Measurements from ENCODE around the gene MAN1C1.
A peak's percentile ranks its signal among the peaks of the same experiment; 100 is the strongest.

Gene MAN1C1

DNA sequence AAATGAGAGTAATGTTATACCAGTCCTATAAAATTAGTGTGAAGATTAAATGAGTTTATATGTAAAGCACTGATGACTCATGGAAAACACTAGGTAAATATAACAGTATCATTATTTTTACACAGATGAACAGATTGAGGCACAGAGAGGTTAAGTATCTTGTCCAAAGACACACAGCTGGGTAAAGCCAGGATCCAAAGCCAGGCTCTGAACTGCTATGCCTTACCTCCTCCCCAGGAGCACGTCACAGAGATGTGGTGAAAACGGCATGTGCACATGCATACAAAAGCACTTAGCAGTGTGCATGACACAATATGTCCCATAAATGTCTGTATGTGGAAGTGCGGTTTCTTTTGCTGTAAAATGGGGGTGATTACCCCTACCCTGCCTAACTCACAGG, 56.9 kb downstream of the MAN1C1 start:
- no peak for FAIRE-seq

DNA sequence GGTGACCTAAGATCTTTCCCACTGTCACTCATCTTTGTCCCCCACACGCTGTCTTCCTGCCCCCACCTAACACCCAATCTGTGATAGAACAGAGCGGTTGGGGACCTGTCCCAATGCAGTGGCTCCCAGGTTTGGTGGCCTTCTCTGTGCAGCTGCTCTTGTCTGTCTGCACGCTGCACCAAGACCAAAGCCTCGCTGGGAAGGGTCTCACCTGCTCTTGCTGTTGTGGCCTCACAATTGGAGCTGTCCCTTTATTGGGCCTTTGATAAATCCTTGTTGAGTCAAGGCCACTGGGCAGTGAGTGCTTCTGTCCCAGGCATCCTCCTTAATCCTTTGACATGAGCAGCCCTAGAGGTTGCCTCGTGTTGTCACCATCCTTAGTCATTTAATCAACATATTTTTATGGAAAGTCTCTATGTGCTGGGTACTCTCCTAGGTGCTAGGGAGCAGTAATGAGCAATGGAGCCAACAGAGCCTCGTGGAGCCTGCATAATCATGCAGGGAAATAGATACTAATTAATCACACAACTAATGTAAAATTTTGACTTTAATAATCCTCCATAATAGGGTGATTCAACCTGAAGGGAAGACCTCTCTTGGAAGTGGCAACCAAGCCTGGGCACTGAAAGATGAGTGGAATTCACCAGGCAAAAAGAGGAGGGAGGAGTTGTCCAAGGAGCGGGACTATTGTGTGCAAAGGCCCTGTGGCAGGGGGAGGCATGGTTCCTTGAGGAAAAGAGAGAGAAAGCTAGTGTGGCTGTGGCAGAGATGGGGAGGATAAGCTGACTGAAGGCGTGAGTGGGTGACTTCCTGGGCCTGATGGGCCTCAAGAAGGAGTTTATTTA, 57.6 kb downstream of the MAN1C1 start:
- no peak for FAIRE-seq

More for the DNA sequence above, 56.9 kb downstream of the MAN1C1 start:
- no peak for DNase-seq (ENCODE audit: extremely low spot score, insufficient read length, low read depth)

DNA sequence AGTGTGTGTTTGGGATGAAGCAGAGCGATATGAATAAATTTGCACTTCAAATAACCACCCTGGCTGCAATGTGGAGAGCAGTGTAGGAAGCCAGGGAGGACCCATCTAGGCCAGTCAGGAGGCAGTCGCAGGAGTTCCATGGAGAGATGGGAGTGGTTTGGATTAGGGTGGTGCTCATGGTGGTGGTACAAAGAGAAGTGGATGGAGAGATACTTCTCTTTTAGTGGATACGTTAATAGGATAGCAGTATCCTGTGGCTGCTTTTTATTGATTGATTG, 58.2 kb downstream of the MAN1C1 start:
- DNase-seq (ENCODE audit: extremely low spot score, insufficient read length, low read depth) (no peak), FAIRE-seq (no peak)

More for the DNA sequence above, 57.6 kb downstream of the MAN1C1 start:
- no peak for DNase-seq (ENCODE audit: extremely low spot score, insufficient read length, low read depth)

DNA sequence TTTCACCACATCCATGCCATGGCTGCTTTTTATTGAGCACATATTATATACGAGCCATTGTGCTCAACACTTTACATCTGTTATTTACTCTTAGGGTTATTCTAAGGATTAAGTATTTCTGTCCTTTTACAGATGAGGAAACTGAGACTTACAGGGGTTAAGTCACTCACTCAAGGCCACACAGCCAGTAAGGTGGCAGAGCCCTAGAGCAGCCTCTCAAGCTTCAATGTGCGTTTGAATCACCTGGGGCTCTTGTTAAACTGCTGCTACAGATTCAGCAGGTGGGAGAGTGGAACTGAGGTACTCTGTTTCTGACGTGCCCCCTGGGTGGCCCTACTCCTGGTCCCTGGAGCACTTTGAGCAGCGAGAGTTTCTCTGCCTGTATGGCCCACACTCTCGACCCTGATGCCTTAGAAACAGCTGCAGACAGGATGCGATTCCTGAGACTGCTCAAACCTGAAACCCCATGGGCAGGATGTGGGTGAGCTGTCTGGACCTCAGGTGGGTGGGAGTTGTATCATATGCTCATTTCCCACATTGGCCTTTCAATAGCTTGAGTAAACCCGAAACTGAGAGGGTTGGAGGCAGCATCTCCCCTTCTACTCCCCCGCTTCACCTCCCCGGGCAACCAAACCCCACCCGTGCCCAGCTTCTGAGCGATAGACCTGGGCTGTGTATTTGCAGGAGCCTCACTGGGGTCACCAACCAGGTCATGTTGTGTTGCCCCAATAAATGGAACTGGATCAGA, 59.3 kb downstream of the MAN1C1 start:
- FAIRE-seq = peak; percentile 99
- peak; percentile 72 for DNase-seq (ENCODE audit: extremely low spot score, insufficient read length, low read depth)

DNA sequence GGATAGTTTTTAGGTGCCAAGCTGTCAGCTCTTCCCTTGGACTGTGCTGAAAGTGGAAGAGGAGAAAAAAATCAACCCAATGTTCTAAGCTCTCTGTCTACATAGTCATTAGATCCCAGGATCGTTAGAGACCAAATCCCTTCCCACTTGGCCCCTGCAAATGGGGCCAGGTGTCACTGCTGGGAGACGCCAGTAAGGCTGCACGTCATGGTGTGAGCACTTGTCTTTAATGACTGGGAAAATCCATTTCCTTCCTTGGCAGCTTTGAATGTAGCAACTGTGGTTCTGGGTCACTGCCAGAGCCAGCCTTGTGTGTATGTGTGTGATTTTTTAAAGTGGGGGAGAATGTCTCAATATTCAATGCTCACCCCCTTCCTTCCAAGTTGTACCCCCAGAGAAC, 59.9 kb downstream of the MAN1C1 start:
- DNase-seq (ENCODE audit: extremely low spot score, insufficient read length, low read depth) (no peak), FAIRE-seq (no peak)

DNA sequence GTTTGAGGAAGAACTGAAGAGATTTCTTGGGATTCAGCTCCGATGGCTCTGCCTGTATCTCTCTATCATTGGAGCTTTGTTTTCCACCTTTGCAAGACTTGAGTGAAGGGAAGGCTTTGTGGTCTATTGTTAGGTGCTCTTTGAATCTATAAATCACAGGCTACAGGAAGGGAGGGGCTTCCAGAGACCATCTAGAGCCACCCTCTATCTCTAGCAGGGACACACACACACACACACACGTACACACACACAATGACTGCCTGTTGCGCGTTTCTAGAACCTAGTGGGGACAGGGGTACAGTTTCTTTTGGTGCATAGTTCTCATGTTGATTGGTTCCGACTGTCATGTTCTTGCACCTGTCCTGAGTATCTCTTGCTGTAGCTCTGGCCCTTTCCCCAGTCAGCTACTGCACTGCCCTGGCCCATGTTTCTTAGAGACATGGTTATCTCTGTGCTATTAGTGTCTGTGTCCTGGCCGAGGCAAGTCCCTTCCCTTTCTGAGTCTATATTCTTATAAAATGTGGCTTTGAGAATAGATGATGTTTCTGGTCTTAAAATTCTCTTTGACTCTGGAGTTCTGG, 60.7 kb downstream of the MAN1C1 start:
- FAIRE-seq (no peak), DNase-seq (ENCODE audit: extremely low spot score, insufficient read length, low read depth) (no peak)

DNA sequence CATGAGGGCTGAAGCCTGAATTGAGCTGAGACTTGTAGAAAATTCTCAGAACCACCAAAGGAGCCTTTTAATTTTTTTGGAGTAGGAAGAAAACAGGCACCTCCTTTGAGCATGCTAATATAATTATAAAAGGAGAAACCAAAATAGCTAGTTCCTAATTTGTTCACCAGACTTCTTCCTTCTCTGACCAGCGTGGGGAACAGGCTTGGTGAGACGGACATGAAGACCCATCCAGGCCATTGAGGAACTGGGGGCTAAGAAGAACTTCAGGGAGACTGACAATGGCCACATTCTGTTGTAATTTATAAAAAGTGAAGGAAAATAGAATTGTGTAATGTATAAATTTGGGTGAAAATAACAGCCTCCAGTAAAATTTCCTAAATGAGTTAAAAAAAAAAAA, 62.6 kb downstream of the MAN1C1 start:
- FAIRE-seq (no peak), DNase-seq (ENCODE audit: extremely low spot score, insufficient read length, low read depth) (no peak)

DNA sequence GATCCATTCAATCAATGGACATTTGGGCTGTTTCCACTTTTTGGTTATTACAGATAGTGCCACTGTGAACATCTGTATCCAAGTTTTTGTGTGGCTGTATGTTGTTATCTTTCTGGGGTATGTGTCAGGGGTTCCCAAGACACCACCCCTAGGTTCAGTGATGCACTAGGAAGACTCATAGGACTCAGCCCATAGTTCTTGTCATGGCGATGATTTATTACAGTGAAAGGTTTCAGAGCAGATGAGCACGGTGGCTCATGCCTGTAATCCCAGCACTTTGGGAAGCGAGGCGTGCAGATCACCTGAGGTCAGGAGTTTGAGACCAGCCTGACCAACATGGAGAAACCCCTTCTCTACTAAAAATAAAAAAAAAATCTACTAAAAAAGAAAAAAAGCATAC, 64.1 kb downstream of the MAN1C1 start:
- FAIRE-seq (no peak), DNase-seq (ENCODE audit: extremely low spot score, insufficient read length, low read depth) (no peak)

DNA sequence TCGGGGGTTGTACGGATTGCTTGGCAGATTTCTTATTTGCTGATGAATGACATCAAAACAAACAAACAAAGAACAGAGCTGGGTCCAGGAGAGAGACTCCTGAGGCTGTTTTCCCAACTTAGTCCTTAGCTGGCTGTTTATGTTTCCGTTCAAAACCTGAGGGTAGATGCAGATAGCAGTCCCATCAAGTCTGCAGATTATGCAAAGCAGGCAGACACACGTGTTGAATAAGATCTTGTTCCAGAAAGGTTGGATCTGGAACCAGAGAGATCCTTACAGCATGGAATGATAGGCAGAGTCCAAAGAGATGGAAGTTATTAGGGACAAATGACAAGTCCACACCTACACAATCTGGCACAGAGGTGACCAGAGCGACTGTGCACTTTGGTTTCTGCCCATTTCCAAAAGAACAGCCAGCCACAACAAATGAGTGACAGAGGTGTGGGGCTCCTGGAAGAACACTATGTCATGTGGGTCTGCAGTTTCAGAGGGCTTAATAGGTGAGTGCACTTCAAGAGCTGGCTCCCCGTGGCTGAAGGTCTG, 65.5 kb downstream of the MAN1C1 start:
- no peak for FAIRE-seq
- no peak for DNase-seq (ENCODE audit: extremely low spot score, insufficient read length, low read depth)

DNA sequence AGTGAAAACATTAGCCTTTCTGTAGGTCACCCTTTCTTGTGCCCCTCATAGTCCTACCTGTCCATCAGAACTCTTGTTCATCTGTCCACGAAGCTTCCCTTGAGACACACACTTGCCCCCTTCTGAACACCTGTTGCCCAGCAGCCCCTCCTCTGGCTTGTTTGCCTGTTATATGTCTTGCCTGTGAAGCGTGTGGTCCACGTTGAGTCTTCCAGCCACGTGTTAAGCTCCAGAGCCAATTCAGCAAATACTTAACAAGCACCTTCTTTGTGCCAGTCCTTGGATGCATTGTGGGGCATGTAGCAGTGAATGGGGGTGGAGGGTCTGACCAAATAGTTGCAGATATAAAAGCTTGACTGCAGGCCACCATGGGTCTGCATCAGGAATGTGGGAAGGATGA, 66.6 kb downstream of the MAN1C1 start:
- no peak for FAIRE-seq

DNA sequence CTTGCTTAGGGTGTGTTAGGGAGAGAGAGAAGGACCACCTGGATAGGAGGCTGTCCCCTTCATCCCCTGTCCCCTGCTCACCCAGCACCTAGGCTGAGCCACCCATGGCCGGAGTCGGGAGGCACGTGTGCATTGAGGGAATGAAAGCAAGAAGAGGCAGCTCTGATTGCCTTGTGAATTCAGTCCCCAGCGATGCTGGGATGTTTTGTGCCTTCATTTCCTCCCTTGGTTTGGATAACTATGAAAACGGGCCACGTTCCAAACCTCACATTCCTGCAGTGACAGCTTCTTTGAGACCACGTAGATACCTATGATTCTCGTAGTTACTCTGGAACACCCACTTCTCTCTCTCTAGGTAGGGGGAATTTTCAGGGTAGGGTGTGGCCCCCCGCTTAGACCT, 67.1 kb downstream of the MAN1C1 start:
- no peak for FAIRE-seq
- DNase-seq (ENCODE audit: extremely low spot score, insufficient read length, low read depth) = no peak

More for the DNA sequence above, 66.6 kb downstream of the MAN1C1 start:
- DNase-seq (ENCODE audit: extremely low spot score, insufficient read length, low read depth) = no peak

DNA sequence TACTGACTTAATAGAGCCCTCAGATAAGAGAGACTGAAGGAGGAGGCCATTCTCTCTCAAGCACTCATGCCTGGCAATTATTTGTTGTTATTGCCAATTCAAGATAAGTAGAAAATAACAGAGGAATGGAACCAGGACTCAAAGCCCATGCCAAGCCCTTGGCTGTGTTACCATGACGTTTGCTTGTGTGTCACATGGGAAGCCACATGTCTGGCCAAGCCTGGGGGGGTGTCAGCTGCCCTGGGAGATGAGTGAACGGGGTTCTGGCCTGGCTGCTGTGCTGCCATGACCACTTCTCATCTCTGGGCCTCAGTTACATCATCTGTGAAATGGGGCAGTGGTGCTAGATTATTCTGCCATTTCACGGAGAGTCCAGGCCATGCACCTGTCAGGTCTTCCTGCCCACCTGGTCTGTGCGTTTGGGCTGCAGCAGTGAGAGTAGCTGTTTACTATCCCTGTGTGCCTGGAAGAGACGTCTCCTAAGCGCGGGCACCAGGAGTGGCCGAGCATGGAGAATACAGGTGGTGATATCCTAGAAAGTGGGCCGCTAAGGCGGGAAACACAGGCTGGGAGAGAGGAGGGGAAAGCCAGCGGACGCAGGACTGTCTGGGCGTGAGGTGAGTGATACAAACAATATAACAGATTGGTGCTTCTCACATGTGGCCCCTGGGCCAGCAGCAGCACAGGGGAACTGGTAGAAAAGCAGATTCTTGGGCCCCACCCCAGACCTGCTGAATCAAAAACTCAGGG, 67.8 kb downstream of the MAN1C1 start:
- FAIRE-seq (no peak), DNase-seq (ENCODE audit: extremely low spot score, insufficient read length, low read depth) (no peak)

DNA sequence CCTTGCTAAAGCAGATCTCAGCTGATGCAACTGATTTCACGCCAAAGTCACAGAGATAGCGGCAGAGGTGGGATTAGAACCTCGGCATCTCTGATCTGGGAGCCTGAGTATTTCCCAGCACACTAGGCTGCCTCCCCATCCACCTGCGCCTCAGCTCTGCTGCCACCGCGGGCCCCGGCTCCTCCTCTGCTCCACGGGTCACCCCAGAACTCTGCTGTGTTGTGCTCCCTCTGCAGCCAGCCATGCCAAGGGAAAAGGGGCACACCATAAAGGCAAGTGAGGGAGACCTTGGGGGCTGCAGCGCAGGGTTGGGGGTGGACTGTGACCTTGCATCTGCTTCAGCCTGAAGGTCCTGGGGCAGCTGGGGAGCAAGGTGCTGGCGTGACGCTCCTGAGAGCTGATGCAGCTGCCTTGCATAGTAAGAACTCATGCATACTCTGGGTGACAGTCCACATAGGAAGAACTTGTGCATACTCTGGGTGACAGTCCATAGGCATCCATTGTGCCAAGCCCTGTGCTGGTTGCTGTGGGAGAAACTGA, 68.7 kb downstream of the MAN1C1 start:
- FAIRE-seq = no peak

DNA sequence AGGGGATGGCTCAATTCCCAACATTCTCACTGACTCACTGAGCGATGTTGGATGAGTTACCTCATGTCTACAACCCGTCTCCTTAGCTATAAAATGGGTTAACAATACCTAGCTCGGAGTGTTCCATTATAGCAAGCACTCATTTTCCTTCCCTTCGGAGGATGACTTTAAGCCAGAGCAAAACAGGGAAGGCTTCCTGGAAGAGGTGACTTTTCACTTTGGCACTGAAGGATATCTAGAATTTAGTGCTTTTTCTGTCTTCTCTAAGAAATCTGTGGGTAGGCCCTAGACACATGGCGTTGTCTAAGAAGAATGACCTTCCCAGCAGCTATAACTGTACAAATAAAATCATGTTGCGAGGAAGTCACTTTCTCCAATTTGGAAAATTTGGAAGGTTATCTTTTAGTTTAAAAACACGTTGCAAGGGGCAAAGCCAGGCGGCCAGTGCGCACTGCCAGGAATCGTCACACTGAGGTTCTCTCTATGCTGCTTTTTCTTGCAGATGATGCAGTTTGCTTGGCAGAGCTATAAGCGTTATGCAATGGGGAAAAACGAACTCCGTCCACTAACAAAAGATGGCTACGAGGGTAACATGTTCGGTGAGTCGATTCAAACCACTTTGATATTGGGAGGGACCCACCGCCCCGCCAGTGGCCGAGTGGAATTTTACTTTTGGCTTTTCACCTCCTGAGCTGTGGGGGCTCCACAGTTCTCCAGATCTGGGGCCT, 69.5 kb downstream of the MAN1C1 start:
- no peak for FAIRE-seq
- no peak for DNase-seq (ENCODE audit: extremely low spot score, insufficient read length, low read depth)

More for the DNA sequence above, 68.7 kb downstream of the MAN1C1 start:
- no peak for DNase-seq (ENCODE audit: extremely low spot score, insufficient read length, low read depth)

DNA sequence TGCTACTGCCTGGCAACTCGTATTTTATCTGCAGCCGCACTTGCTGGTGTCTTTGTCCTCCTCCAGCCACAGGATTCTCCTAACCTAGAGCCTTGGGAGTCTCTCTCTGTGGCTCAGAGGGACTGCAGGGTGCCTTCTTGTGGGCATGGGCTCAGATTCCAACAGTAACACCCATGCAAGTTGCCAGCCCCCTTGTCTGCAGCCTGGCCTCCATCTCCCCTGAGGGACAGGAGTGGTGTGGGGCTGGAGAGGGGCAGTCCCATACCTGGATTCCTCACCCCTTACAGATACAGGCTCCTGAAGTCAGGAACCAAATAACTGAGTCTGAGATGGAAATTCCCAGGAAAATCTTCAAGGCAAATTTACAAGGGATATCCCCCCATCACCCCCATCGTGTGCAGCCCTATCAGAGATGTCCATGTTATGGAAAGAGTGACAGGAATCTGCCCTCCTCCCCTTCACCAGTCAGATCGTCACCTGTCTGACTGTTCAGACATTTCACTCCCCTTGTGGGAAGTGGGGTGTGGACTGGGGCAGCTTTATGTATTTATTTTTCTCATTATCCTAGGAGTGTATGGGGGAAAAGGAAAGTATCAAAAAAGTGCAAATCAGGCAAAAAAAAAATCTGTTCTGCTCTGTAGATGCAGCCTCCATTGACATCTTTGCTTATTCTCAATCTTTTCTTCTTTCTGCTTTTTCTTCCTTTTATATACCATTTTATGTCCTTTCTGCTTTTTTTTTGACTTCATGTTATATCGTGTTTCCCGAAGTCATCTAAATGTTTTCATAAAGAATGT, 70.8 kb downstream of the MAN1C1 start:
- DNase-seq (ENCODE audit: extremely low spot score, insufficient read length, low read depth) = no peak
- FAIRE-seq = no peak

DNA sequence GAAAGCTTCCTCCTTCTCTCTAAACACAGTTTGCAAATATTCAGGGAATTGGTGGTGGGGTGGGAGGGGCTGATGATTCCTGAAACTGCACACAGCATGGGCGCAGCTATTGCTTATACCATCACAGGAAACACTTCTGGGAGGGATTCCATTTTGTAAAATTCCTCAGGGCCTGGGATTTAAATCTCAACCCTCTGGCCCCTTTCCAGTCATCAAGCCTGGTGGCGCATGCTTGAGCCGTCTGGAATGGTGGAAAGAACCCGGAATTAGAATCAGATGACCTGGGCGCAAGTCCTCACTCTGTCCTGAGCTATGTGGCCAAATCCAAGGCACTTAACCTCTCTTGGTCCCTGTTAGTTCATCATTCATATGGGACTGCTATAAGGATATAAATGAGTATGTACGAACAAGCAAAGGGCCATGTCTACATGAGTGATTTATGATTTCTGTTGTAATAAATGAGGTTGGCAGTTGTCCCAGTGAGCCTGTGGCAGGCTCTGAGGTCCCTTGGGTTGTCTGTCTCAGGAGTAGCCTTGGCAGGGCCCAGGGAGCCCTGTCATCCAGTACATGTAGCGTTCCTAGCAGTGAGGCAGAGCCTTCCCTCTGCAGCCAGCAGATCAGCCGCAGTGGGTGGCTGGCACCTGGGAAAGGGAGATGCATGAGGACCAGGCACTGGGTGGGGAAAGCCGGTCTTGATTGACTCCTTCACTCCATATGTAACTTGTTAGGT, 72.0 kb downstream of the MAN1C1 start:
- no peak for DNase-seq (ENCODE audit: extremely low spot score, insufficient read length, low read depth)
- no peak for FAIRE-seq

DNA sequence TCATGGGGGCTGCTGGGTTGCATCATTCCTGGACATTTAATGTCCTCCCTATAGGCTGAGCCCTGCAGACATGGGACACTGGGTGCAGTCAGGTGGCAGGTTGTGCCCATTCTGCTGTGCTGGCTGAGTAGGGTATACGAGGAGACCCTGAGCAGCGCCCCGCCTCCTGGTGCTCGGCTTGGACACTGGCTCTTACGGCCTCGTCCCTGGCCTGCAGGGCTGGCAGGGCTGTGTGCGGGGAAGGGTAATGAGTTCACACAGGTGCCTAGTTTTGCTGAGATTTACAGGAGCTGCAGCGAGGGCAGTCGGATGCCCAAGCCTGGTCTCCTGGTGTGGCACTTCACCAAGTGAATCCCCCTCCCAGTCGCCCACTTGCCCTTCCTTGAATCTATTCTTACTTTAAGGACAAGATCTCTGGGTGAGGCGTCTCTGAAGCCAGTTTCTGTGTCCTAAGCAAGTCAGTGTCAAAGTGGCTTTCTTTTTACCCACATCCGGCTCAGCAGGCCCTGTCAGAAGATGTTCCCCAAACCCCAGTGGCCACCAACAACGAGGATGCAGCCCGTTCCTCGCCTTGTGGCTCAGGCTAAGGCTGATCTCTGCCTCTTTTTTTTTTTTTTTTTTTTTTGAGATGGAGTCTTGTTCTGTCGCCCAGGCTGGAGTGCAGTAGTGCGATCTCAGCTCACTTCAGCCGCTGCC, 73.2 kb downstream of the MAN1C1 start:
- FAIRE-seq (no peak), DNase-seq (ENCODE audit: extremely low spot score, insufficient read length, low read depth) (no peak)

Data from GM18507 (cell line).